AG09309 (cell line): ENCODE measurements around the gene MAP9.

ENCODE experiments used
- DNase-seq: peaks from one replicate; pipeline ENCODE4 v3.0.0-alpha.2; 2010; ENCODE audit warnings: low read depth
- H3K4me3 ChIP-seq: 2 replicates; pipeline ENCODE4 v1.5.1; 2011; ENCODE audit warnings: mild to moderate bottlenecking, low read depth, low read length, moderate library complexity; ENCODE audit not compliant: control insufficient read depth
- CTCF ChIP-seq: IDR thresholded peaks from 2 replicates; pipeline ENCODE4 v1.5.1; 2011; ENCODE audit warnings: mild to moderate bottlenecking, low read depth, low read length, inconsistent platforms; ENCODE audit not compliant: insufficient read depth, control insufficient read depth; ENCODE audit errors: missing control alignments

The MAP9 gene

DNA sequence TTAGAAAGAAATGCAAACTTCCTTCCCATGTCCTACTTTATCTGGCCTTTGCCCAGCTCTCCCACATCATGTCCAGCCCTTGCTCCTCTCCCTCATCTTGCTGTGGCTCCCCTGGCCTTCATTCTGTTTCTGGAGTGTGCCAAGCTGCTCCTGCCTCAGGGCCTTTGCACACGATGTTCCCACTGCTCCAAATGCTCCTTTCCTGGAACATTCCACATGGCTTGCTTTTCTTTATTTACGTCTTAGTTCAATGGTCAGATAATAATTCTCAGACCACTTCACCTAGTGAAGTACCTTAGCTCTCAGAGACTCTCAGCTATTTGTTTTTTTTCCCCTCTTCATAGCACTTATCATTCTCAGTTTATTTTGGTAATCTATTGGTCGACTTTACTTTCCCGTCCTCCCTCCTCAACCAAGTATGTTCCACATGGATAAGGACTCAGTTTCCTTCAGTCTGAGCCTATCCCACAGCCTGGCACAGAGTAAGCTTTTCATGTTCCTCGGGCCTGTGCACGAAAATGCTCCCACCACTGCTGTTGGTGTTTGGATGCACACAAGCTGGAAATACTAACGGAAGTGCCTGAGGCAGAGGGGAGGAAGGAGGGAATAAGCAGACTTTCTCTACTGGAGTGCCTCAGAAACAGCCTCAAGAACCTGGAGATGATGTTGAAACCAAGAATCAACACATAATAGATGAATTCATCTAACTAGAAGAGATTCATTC lies 23.4 kb upstream of the MAP9 start:
- no peak overlapping the region for H3K4me3 ChIP-seq
- no peak for DNase-seq
- no peak for TF ChIP-seq CTCF

DNA sequence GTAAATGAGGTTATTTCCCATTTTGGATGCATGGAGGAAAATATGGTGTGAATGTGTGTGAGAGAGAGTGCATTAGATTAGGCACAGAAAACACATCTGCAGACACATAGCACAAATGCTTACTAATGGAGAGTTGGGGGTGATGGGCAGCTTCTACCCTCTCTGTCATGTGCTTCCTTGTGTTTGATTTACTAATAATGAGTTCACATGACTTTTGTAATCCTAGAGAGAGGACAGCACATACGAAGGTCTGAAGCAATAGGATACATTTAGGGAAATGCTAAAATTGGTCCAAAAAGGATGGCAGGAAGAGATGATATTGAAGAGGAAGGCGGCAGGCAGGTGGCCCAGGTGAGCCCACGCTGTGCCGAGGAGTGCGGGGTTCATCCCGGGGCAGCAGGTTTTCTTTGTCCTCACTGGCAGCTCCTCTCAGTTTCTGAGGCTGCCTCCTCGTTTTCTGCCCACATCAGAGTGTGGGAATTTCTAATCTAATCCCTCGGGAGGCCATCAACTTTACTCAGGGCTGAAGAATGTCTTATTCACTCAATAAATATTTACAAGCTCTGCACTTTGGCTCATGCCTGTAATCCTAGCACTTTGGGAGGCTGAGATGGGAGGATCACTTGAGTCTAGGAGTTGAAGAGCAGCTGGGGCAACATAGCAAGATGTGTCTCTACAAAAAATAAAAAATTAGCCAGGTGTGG lies 15.9 kb upstream of the MAP9 start:
- TF ChIP-seq CTCF, result no peak
- DNase-seq, result peak; percentile 38
- H3K4me3 ChIP-seq, result no peak overlapping the region

GRCh38 chr4:155391932-155392331 lies 15.2 kb upstream of the MAP9 start:
- DNase-seq, result no peak
- no peak for TF ChIP-seq CTCF
- no peak overlapping the region for H3K4me3 ChIP-seq

- H3K4me3 ChIP-seq, result no peak overlapping the region
- TF ChIP-seq CTCF, result no peak
- DNase-seq, result no peak
These were observed 11.4 kb upstream of the MAP9 start for GRCh38 chr4:155388162-155388561.

- no peak for TF ChIP-seq CTCF
- no peak overlapping the region for H3K4me3 ChIP-seq
- DNase-seq, result no peak
These were observed 6.8 kb upstream of the MAP9 start for GRCh38 chr4:155383541-155383940.

- no peak for DNase-seq
- no peak for TF ChIP-seq CTCF
- no peak overlapping the region for H3K4me3 ChIP-seq
These were observed 511 bp upstream of the MAP9 start for GRCh38 chr4:155377276-155377675.
